RWPE1 (cell line): ENCODE data around the gene FKBP3.

Source experiments
- CTCF ChIA-PET: fragments of 350-600 bp; sonication (Branson Sonifier 250); formaldehyde crosslinking; extraction: SDS; loops from one replicate; lab custom pipeline; 2021; lab: Yijun Ruan, JAX
- POLR2A ChIA-PET: fragments of 400-600 bp; formaldehyde crosslinking; extraction: SDS; loops from one replicate; lab custom pipeline; 2020; ENCODE audit warnings: antibody characterized with exemption; ENCODE audit not compliant: low non-redundant PET; lab: Yijun Ruan, JAX
- DNase-seq: peaks from one replicate; pipeline ENCODE4 v3.0.0; 2012; ENCODE audit warnings: low spot score
- H3K27ac ChIP-seq: fragments of 450-650 bp; 2 replicates; pipeline ENCODE4 v1.5.1; 2017
- TF ChIP-seq, protein P1 (sequence below): fragments of 450-650 bp; conservative IDR thresholded peaks from 2 replicates; pipeline ENCODE4 v1.5.1; 2017; ENCODE audit warnings: low read depth, mild to moderate bottlenecking

Gene FKBP3

DNA sequence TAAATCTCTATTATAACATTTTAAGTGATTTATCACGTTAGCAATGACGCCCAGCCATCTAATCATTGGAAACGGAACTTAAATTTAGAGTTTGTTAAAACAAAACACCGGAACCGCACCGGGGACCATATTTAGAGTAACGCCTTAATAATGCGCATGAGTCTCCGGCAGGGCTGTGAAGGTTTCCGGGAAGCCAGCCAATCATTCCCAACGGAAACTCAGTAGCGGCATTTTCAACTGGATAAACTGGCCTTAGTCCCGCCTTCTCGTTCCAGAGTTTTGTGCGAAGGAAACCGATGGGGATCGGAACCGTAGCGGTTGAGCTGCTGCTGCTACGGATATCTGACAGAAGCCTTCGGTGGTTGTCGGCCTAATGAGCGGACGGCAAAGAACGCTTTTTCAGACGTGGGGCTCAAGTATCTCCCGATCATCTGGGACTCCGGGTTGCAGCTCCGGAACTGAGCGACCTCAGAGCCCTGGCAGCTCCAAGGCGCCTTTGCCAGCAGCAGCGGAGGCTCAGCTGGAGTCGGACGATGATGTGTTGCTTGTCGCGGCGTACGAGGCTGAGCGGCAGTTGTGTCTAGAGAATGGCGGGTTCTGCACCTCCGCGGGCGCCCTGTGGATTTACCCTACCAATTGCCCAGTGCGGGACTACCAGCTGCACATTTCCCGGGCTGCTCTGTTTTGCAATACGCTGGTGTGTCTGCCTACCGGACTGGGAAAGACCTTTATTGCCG is 1.5 kb upstream of the FKBP3 start, which contains the start of gene FANCM:
TSS of gene FANCM (plus strand) at position 272 of the 737 bp plus-strand sequence. CDS start at position 374, 102 bp downstream.
- DNase-seq: peak; percentile 94
- peak within 1 kb of the TSS; percentile 93 for H3K27ac ChIP-seq
- CTCF ChIA-PET: no interaction called here
- POLR2A ChIA-PET: interaction anchor here (0.6 kb wide), 1 partner anchor 174 kb away, joined by 3 read pairs; the partner anchor contains the start of gene TOGARAM1
- TF ChIP-seq, protein P1, sequence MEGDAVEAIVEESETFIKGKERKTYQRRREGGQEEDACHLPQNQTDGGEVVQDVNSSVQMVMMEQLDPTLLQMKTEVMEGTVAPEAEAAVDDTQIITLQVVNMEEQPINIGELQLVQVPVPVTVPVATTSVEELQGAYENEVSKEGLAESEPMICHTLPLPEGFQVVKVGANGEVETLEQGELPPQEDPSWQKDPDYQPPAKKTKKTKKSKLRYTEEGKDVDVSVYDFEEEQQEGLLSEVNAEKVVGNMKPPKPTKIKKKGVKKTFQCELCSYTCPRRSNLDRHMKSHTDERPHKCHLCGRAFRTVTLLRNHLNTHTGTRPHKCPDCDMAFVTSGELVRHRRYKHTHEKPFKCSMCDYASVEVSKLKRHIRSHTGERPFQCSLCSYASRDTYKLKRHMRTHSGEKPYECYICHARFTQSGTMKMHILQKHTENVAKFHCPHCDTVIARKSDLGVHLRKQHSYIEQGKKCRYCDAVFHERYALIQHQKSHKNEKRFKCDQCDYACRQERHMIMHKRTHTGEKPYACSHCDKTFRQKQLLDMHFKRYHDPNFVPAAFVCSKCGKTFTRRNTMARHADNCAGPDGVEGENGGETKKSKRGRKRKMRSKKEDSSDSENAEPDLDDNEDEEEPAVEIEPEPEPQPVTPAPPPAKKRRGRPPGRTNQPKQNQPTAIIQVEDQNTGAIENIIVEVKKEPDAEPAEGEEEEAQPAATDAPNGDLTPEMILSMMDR: no peak

DNA sequence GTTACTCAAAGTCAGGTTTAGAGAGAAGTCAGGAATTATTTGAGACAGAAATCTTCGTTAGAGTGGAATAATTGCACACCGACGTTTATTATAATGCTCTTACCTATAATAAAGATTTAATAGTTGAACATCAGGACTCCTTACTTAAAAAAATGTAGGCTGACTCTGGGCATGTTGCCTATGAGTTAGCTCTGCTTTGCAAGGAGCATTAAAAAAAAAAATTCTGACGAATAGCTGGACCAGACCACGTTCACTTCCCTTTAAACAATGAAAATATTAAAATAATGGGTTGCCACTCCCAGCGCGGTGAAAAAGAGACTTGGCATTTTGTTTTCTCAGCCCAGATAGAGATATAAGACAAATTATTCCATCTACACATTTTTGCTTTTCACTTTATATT is 875 bp upstream of the FKBP3 start:
- no peak overlapping the region for H3K27ac ChIP-seq
- ChIA-PET CTCF (interaction anchor here (0.6 kb wide), 1 partner anchor 13 kb away, joined by 4 read pairs; no protein-coding TSS in a partner anchor), POLR2A (no interaction called here)
- TF ChIP-seq, protein P1: no peak
- no peak for DNase-seq

DNA sequence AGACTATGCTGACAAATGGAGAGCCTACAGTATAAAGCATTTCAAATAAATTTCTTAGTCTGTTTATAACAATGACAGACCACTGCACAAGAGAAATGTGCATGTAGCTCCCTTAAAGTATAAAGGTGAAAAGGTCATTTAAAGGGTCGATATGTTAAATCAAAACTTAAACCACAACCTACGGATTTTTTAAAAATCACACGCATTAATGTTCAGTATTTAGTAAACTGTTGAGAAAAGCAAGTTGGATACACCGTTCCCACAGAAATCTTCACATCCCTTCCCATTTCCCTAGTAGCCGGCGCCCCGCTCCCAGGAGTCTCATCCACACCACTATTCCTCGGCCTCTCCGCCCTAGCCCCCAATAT is 614 bp downstream of the FKBP3 start:
- TF ChIP-seq, protein P1: no peak
- POLR2A ChIA-PET: interaction anchor here (1.0 kb wide), 1 partner anchor 19 kb away, joined by 3 read pairs; no protein-coding TSS in a partner anchor
- no peak for DNase-seq
- peak overlapping the region; percentile 81 for H3K27ac ChIP-seq
- CTCF ChIA-PET: no interaction called here

DNA sequence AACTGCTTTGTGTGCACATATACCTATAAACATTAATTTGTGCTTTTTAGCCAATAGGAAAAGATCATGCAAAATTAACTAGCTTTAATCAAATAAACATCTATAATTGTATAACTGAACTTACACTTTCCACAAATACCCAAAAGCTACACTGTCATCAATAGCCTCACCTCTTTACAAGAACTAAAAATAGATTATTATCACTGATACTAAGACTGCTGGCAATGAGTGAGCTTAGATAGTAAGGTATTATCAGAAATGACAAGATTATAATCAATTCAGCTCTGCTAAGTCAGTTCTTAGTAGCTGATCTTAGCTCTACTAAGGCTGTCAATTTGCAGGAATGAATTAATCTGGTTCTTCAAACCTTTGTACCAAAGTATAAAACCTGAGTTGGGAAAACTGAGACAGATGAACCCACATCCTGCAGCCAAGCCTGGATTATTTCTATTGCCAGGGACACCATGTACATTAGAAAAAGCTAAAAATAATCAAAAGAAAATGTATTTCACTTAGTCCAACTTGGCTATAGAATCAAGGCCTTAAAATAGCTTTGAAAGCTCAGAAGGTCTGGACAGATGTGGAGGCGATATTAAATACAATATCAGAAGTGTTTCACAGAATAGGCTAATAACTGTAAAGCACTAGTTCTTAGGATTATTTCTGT is 5.2 kb downstream of the FKBP3 start:
- ChIA-PET CTCF (no interaction called here), POLR2A (interaction anchor here (0.5 kb wide), 1 partner anchor 188 kb away, joined by 7 read pairs; no protein-coding TSS in a partner anchor)
- TF ChIP-seq, protein P1: no peak
- no peak overlapping the region for H3K27ac ChIP-seq
- no peak for DNase-seq

DNA sequence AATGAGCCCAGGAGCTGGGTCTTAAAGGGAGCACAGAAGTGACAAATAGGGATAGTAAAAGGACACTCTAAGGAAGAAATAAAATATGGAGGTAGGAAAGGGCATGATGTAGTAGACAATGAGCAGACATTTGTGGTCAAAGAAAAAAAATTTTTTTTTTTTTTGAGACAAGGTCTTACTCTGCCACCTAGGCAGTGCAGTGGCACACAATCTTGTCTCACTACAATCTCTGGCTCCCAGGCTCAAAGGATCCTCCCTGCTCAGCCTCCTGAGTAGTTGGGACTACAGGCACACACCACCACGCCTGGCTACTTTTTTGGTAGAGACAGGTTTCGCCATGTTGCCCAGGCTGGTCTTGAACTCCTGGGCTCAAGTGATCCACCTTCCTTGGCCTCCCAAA is 8.5 kb downstream of the FKBP3 start:
- no peak for DNase-seq
- CTCF ChIA-PET: no interaction called here
- TF ChIP-seq, protein P1: no peak
- POLR2A ChIA-PET: interaction anchor here (0.6 kb wide), 1 partner anchor 8 kb away, joined by 3 read pairs; no protein-coding TSS in a partner anchor
- no peak overlapping the region for H3K27ac ChIP-seq

DNA sequence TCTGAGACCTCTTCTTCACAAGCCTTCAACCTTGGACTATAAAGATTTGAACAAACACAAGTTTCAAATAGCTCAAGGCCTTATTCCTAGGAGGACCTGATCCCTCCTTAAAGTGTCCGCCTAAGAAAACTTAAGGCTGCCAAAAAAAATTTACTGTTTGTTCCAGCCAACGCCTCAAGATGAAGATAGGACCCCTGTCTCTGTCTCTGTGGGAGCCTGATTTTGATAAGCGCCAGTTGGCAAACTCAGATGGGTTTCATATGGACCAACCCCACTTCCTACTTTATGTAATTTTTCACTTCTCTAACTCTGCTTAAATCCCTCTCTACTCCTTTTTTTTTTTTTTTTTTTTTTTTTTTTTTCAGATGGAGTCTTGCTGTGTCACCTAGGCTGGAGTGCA is 11.0 kb downstream of the FKBP3 start:
- ChIA-PET CTCF (no interaction called here), POLR2A (interaction anchor here (0.6 kb wide), 1 partner anchor 8 kb away, joined by 3 read pairs; no protein-coding TSS in a partner anchor)
- TF ChIP-seq, protein P1: no peak
- no peak overlapping the region for H3K27ac ChIP-seq
- DNase-seq: no peak
